CD4-positive, alpha-beta T cell treated with Interferon gamma for 1 hour (primary cell): ENCODE data around the gene CCDC9B.
A peak's percentile ranks its signal among the peaks of the same experiment; 100 is the strongest.

Source experiments
- DNase-seq: peaks from one replicate; pipeline ENCODE4 v3.0.0-alpha.2; 2020

Gene CCDC9B

DNA sequence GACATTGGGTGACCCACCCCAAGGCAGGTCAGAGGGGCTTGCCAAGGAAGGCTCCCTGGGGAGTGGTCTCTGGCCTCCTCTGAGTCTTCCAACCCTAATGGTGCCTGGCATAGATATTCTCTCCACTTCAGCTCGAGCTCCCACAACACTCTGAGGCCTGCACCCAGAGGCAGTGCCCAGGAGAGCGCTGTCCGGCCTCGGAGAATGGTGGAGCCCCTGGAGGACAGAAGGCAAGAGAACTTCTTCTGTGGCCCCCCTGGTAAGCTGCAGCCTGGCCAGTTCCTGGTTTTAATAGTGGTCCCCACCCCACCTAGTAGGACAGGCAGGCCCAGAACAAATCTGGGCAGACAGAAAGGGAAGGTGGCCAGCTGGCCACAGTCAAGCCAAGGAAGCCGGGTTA, 24.3 kb upstream of the CCDC9B start:
- no peak for DNase-seq

- DNase-seq: no peak
These were observed 23.5 kb upstream of the CCDC9B start for GRCh38 chr15:40364251-40364650.

DNA sequence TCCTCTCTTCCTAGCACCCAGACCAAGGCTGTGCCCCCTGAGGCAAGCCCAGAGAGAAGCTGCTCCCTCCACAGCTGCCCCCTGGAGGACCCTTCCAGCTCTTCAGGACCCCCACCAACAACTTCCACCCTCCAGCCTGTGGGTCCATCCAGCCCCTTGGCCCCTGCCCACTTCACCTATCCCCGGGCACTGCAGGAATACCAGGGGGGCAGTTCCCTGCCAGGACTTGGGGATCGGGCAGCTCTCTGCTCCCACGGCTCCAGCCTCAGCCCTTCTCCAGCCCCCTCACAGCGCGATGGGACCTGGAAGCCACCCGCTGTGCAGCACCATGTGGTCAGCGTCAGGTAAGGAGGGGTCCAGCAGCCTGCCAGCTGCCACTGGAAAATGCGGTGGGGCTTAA, 22.9 kb upstream of the CCDC9B start:
- DNase-seq: no peak

DNA sequence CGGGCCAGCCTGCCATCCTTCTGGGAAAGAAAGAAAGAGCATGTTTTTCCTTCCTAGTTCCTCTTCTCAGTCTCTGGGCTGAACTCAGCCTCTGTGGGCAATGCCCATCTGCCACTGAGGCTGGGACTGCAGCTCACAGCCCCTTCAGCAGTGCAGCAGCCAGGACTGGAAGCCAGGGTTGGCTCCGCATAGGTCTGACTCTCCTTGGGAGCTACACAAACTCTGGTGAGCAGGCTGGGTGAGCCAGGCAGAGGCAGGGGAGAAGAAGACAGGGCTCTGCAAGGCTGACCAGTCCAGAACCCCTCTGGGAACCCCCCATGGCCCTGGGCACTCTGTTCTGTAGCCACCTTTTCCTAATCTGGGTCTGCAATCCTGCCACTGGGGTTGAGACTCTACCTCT, 20.9 kb upstream of the CCDC9B start:
- DNase-seq: no peak

DNA sequence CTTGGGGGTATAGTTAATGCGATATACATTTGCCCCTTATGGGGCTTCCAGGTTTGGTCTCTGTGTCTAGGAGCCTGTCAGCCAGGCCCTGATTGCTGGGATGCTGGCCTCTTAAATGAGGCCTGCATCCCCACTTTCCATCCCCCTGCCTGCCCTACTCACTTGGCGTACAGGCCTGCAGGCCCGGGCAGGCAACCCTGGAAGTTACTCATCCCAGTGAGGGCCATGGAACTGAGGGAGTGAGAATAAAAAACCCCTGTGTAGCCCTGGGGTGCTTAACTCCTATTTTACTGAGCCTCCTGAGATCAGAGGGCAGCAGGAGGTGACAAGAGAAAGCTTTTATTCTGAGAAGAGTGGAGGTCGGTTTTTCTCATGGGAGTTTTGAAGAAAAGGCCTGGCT, 19.3 kb upstream of the CCDC9B start:
- DNase-seq: no peak

DNA sequence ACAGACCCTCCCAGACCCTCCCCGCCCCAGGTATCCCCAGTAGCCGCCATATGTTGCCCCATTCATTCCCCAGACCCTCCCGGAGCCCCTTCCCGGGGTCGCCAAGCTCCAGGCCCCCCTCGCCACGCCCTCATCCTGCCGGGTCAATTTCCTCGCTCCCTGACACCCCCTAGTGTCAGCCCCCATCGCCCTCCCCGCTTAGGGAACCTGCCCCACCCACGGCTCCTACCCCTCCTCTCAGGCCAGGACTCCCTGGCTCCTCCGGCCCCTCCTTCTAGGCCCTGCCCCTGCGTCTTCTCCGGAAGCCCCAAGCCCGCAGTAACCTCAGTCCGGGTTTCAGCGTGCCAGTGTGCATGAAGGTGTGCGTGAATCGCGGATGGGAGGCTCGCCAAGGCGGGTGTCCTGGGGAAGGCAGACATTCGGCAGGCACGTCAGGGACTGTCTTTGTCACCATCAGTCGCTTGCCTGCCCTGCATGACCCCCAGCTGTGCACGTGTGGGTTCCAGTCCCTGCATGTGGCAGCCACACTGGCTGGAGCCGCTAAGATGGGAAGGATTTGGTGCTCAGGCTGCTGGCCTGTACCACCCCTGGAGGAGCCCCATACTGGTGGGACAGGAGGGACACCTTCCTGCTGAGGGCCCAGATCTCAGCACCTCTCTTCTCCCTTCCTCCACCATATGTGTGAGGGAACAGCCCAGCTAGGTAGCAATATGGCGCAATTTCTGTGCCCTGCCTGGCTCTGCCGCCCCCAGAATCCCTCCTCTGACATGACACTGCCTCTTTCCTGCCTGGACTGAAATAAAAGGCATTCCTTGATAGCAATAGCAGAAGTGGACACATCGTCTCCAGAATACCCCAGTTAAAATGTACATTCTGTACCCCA, 18.0 kb upstream of the CCDC9B start:
- no peak for DNase-seq

DNA sequence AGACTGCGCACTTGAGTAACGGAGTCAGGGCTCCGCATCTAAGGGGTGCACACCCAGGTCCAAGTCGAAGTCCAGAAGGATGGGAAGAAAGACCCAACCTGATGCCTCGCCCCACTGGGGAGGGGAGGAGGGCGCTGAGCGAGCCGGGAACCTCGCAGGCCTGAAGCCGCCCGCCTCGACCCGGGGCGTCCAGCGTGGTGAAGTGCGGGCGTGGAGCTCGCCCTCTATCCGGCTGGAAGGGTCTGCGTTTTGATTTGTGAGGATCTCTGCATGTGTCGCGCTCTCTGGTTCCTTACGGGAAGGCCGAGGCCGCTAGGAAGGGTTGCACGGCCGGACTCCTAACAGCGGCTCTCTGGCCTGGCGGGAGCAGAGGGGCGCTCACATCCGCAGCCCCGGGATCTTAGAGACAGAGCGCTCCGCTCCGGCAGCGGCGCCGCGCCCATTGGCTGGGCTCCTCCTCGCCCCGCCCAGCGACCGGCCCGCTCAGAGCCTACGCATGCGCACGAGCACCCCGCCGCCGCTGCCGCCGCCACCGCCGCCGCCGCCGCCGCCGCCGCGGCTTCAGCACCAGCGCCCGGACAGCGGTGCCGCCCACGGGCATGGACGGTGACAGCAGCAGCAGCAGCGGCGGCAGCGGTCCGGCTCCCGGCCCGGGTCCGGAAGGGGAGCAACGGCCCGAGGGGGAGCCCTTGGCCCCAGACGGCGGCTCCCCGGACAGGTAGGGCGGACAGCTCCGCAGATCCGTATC, 17.2 kb upstream of the CCDC9B start, which contains the start of gene DISP2:
TSS of gene DISP2 (plus strand) at position 497 of the 748 bp plus-strand sequence. CDS start at position 600, 103 bp downstream.
- DNase-seq: peak; percentile 87

GRCh38 chr15:40357246-40357645, 16.5 kb upstream of the CCDC9B start:
- DNase-seq: no peak

DNA sequence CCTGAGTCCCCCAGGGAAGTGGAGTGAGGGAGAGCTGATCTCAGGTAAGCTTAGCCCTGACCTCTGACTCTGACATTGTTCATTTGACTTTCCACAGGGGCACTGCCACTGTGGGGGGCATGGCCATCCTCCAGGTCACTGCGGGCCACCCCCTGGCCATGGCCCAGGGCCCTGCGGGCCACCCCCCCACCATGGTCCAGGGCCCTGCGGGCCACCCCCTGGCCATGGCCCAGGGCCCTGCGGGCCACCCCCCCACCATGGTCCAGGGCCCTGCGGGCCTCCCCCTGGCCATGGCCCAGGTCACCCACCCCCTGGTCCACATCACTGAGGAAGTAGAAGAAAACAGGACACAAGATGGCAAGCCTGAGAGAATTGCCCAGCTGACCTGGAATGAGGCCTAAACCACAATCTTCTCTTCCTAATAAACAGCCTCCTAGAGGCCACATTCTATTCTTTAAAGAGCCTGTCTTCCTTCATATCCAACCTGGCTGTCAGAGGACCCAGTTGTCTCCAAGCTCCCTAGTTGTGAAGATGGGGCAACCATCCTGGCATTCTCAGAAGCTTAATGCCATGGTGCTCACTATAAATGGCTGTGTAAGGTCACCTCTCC, 15.3 kb upstream of the CCDC9B start:
- DNase-seq: no peak

DNA sequence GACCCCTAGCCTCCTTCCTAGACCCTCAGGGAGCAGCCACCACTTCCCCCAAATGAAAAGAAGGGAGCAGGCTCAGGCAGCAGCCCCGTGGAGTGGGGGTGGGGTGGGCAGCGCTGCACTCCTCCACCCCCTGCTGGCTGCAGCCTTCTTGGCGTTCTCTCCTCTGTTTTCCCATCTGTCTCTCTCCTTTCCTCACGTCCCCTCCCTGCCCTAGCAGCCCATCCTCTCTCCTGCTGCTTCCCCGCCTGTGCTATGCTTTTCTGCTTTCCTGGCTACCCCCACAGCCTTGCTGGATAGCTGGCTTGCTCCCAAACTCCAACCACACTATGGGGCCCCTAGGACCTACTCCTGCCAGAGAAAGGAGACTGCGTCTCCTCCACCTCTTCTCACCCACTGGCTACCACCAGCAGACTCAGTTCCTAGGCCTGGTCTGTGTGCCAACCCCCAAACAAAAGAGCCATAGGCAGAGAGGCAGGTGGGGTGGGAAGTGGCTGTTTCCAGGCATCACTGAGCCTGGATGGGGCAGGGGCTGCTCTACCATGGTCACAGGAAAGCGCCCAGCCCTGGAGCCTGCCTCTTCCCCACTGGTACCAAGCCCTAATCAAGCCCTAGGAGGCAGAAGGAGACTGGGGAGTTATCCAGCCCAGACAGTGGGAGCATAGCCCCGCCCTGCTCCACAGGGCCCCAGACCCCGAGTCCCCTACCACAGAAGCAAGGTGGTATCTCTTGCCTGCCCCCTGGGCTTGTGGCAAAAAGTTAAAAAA, 13.9 kb upstream of the CCDC9B start:
- no peak for DNase-seq

GRCh38 chr15:40353697-40354096, 13.0 kb upstream of the CCDC9B start:
- DNase-seq: no peak

DNA sequence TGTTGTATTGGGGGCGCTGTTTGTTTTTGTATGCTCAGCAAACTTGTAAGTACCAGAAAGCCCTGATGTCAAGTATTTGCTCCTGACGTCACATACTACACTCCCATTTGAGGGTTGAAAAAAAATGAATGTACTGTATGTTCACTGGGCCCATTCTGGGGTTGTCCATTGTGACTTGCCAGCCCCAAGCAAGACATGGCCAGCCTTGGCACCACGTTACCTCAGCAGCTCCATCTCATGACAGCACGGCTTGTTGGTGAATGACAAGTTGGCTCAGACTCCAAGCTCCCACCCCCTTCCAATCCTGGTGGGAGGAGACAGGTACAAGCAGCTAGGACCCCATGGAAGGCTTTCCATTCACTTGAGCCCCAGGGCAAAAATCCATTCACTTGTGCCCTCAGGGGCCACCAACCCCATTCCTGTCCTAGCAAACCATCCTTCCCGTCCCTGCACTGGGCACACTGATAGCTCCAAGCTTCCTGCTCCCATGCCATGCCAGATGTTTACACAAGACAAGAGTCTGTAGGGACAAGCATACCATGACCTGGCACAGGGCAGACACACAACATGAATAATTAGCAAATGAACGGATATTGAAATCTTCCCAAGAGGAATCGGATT, 11.7 kb upstream of the CCDC9B start:
- DNase-seq: no peak

DNA sequence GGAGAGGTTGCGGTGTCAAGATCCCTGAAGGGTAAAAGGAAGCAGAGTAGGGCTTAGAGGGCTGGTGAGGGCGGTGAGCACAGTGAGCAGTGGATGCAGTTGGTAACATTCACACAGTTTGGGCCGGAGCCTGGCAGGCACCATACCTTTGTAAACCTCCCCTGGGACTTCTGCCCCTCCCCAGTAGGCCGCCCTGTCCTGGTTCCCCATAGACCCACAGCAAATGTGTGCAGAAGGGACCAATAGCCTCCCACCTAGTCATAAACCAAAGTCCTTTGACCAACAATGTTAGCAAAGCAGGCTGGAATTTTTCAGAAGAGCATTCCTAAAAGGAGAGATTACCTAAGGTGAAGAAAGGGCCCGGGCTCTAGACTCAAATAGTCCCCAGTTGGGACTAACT, 8.4 kb upstream of the CCDC9B start:
- no peak for DNase-seq

- no peak for DNase-seq
These were observed 7.7 kb upstream of the CCDC9B start for GRCh38 chr15:40348474-40348870.

- no peak for DNase-seq
These were observed 7.1 kb upstream of the CCDC9B start for GRCh38 chr15:40347559-40348473.

DNA sequence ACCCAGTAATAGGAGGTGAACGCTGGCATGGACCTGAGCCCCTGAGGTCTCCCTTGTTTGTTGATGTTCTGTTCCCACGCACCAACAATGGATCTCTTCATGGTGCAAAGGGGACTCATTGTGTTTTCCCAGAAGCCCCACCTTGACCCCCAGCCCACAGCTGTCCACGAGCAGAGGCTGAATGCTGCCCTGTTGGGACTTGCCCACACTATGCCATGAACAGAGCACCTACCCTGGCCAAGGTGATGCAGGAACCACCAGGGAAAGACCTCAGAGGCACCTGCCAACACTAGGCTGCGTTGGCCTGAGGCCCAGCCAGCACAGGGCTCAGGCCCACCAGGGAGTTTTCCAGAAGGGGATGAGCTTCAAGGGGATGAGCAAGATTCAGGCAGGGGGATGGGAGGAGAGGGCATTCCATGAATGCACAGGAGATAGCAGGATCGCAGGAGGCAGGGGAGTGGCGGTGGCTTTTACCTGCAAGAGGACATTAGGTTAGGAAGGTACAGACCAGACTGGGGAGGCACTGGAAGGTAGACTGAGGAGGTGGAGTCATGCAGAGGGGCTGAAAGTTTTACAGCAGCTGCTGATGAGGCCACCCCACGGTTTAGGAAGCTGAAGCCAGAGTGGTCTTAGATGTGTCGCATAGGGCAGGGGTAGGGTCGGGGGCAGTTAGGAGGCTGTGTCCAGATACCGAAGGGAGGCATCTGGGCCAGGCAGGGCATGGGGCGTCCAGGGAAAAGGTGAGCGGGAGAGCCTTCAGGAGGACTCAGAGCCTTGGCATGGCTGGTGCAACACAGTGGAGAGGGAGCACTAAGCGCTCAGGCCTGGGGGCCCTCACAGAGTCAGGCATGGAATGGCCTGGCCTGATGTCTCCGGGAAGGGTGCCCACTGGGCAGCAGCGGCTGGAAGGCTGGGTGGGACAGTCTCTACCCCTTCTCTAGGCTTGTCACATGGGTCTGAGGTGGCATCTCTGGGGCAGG, 6.1 kb upstream of the CCDC9B start:
- no peak for DNase-seq

GRCh38 chr15:40345867-40346578, 5.3 kb upstream of the CCDC9B start:
- DNase-seq: no peak

DNA sequence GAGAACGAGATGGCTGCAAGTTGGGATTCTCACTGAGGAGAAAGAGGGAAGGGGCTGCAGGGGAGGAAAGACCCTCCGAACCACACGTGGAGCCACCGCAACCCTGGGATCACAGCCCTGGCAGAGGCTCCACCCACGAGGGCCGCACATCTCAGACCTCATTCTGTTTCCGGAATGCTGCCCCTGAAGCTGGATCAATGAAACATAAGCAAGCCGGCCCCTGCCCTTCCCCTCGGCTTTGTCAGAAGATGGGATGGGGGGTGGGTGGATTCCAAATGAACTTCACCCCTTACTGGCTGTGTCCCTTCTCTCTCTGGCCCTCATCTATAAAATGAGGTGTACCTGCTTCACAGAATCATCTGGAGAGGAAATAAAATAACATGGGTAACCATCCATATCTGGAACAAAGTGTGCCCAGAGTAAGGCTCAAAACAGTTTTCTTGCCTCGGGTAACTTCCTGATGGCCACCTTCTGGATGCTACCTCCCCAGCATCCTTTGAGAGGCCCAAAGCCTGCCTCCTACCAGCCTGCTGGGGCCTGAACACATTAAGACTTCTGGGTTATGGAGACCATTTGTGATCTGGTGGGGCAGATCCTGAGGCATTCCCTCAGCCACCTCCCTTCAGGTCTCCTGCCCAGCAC, 4.6 kb upstream of the CCDC9B start:
- no peak for DNase-seq

GRCh38 chr15:40344631-40345120, 3.9 kb upstream of the CCDC9B start:
- DNase-seq: peak; percentile 70
